Right kidney (tissue), 1 donor: ENCODE data around the gene SPIN2A.
"Not testable (repeated sequence)": the region's sequence is repeated elsewhere in the genome, so short reads cannot be mapped to it uniquely, and the experiment has no call there.

Source experiments
- DNase-seq: peaks from one replicate; pipeline ENCODE4 v3.0.0-alpha.2; 2016

SPIN2A gene

DNA sequence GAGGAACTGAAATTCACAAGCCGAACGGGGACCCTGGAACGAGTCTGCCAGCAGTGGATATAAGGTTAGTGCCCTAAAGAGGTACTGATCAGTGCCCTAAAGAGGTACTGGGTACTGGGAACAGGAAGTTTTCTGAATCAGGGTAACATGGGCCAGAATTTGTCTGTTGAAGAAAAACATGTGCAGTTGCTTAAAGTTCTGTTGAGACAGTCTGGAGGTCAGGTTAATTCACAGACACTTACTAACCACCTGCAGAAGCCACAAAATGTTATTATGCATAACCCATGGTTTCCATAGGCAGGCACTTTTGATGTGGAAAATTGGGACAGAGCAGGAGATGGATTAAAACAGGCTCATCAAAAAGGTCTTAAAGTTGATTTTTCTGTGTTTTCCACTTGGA lies 33.7 kb downstream of the SPIN2A start:
- DNase-seq: no peak

DNA sequence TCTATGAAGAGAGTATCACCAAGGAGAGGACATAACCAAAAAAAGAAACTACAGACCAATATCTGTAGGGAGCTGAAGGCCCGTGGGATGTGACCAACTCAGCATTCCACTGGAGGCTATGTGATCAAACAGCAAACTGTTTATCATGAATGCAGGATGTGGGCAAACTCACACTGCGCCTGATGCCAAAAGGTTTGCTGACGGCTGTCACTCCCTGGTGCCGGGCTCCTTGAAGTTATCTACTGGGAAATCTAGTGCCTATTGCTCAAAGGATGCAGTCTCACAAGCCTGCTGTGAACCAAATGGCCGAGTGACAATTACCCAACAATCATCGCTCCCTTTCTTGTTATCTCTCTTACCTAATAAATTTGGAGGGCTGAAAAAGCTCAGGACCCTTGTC lies 34.3 kb downstream of the SPIN2A start:
- not testable (repeated sequence) for DNase-seq
